NCI-H2107 treated with DMSO at 0.1 percent for 48 hours (cell line): ENCODE data around the gene HIP1R.

Experiments used
- DNase-seq: peaks from one replicate; lab custom pipeline; 2025; ENCODE audit not compliant: unreplicated experiment; lab: John Stamatoyannopoulos, UW

Gene HIP1R

GRCh38 chr12:122860040-122860853, 25.0 kb downstream of the HIP1R start:
- DNase-seq = peak; percentile 34

GRCh38 chr12:122860854-122861586, 25.8 kb downstream of the HIP1R start:
- DNase-seq = no peak

- no peak for DNase-seq
Observed at GRCh38 chr12:122861587-122861970, 26.3 kb downstream of the HIP1R start.

GRCh38 chr12:122862110-122862634, 26.9 kb downstream of the HIP1R start:
- DNase-seq = no peak

- DNase-seq = peak; percentile 84
Observed at GRCh38 chr12:122862872-122863701, 27.8 kb downstream of the HIP1R start.

GRCh38 chr12:122864894-122865253, 29.6 kb downstream of the HIP1R start:
- DNase-seq = no peak

- DNase-seq = no peak
Observed at GRCh38 chr12:122865268-122866231, 30.3 kb downstream of the HIP1R start.

GRCh38 chr12:122866379-122866778, 31.1 kb downstream of the HIP1R start:
- DNase-seq = no peak

GRCh38 chr12:122866950-122867607, 31.8 kb downstream of the HIP1R start:
- no peak for DNase-seq

- DNase-seq = no peak
Observed at GRCh38 chr12:122867691-122868461, 32.6 kb downstream of the HIP1R start.

GRCh38 chr12:122868471-122869177, 33.4 kb downstream of the HIP1R start:
- DNase-seq = no peak

- DNase-seq = no peak
Observed at GRCh38 chr12:122869207-122869973, 34.1 kb downstream of the HIP1R start.

GRCh38 chr12:122870163-122870842, 35.0 kb downstream of the HIP1R start:
- no peak for DNase-seq

GRCh38 chr12:122870867-122871664, 35.8 kb downstream of the HIP1R start:
- no peak for DNase-seq

- peak; percentile 91 for DNase-seq
Observed at GRCh38 chr12:122871851-122872780, 36.9 kb downstream of the HIP1R start.
